Testis (tissue), 2 donors: ENCODE results near the gene ZBTB2.

Experiments
- CTCF ChIP-seq, 3 experiments: fragments of 450-650 bp in 2 of 3; fragments of 200-600 bp in 1 of 3; sonication (generic) in 1 of 3; IDR thresholded peaks; one replicate each; pipeline ENCODE4 v1.5.1; 2016 to 2019; ENCODE audit warnings: antibody characterized with exemption in 3 of 3, mild to moderate bottlenecking in 2 of 3, moderate library complexity in 1 of 3
- POLR2A ChIP-seq: fragments of 450-650 bp; IDR thresholded peaks from one replicate; pipeline ENCODE4 v1.6.1; 2017; ENCODE audit warnings: antibody characterized with exemption, mild to moderate bottlenecking, moderate library complexity

DNA sequence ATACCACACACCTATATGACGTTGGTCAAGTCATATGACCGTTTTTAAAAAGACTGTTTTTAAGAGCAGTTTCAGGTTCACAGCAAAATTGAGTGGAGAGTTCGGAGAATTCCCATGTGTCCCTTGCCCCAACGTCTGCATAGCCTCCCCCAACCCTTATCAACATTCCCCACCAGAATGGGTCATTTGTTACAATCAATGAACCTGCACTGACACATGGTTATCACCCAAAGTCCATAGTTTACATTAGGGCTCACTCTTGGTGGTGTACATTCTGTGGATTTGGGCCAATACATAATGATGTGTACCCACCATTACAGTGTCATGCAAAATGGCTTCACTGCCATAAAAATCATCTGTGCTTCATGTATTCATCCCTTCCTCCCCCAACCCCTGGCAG is 52.0 kb downstream of the ZBTB2 start:
- no peak for TF ChIP-seq CTCF (IDR thresholded peaks at IDR 0.05)
- TF ChIP-seq POLR2A, result no peak
